Measurements from ENCODE around the gene ZNF436. TPM values are rescaled to one million over a fixed set of nuclear protein-coding genes. Genes with fewer than 3 reads are reported as not detected.

The ZNF436 gene
- total and polyA plus RNA-seq, 2 experiments from 2014 or later, result 0.23 to 1.0 TPM

GRCh38 chr1:23339632-23340031 is 30.0 kb downstream of the ZNF436 start (continued):
- no peak for TF ChIP-seq ZNF462 (CRISPR knock-in tag; IDR thresholded peaks at IDR 0.05)

GRCh38 chr1:23337869-23338268 is 31.8 kb downstream of the ZNF436 start:
- no peak overlapping the region for H3K27ac Mint-ChIP-seq
- peaks cover 2% of the 10 kb centered on the region for H3K27me3 Mint-ChIP-seq (ENCODE audit: insufficient read depth, low read depth, poor library complexity)
- Histone ChIP-seq H3K36me3 (ENCODE audit: insufficient read depth) (peaks cover 47% of the 10 kb centered on the region), H3K79me2 (replicated peaks; ENCODE audit: insufficient read depth) (peaks cover 91% of the 10 kb centered on the region), H3K27me3 (ENCODE audit: insufficient read depth) (no peaks in the 10 kb centered on the region), H4K20me1 (replicated peaks; ENCODE audit: insufficient read depth) (peaks cover 86% of the 10 kb centered on the region), H3K4me3 (no peak overlapping the region), H3K4me2 (no peak overlapping the region), H2AFZ (no peak overlapping the region), H3K4me1 (ENCODE audit: insufficient read depth) (peaks cover 28% of the 10 kb centered on the region), H3K27ac (ENCODE audit: low read depth) (no peak overlapping the region), H3K9me2 (ENCODE audit: insufficient read depth) (no peaks in the 10 kb centered on the region), H3F3A (replicated peaks; ENCODE audit: low read depth) (peaks cover 4% of the 10 kb centered on the region; the same call in 1 of the 2 replicates)
- H3K36me3 Mint-ChIP-seq (ENCODE audit: low read depth), result peaks cover 55% of the 10 kb centered on the region
- no peaks in the 10 kb centered on the region for H3K9me3 Mint-ChIP-seq
- TF ChIP-seq ZNF331 (CRISPR knock-in tag; IDR thresholded peaks at IDR 0.05; ENCODE audit: low read depth), result no peak
- no peak for TF ChIP-seq NANOG (IDR thresholded peaks at IDR 0.05; ENCODE audit: borderline replicate concordance)
- TF ChIP-seq POLR2AphosphoS5 (IDR thresholded peaks at IDR 0.05; ENCODE audit: low read depth), result no peak
- TF ChIP-seq CREB1 (CRISPR knock-in tag; IDR thresholded peaks at IDR 0.05; ENCODE audit: low read depth), result no peak
- no peak for TF ChIP-seq ZNF114 (CRISPR knock-in tag; IDR thresholded peaks at IDR 0.05)
- ATAC-seq, result no peak
- no peak for DNase-seq (ENCODE audit: low spot score)
- no peak overlapping the region for H3K4me3 Mint-ChIP-seq
- H3K4me1 Mint-ChIP-seq, result peaks cover 29% of the 10 kb centered on the region

Data from GM23338 (cell line).